H9 (cell line): ENCODE results near the gene SMIM13. TPM values are rescaled to one million over a fixed set of nuclear protein-coding genes. Genes with fewer than 3 reads are reported as not detected.

ENCODE experiments used
- DNase-seq: peaks from one replicate; pipeline ENCODE4 v3.0.0-alpha.2; 2017
- H2AFZ ChIP-seq: one replicate; pipeline ENCODE4 v1.6.1; 2013; ENCODE audit warnings: mild to moderate bottlenecking, low read length, control low read depth, moderate library complexity
- H2AK5ac ChIP-seq: 2 replicates; pipeline ENCODE4 v1.6.1; 2013; ENCODE audit warnings: low read length, control low read depth, mixed read lengths; ENCODE audit not compliant: insufficient read length
- H2BK120ac ChIP-seq: one replicate; pipeline ENCODE4 v1.6.1; 2013; ENCODE audit warnings: low read depth, mild to moderate bottlenecking, low read length, control low read depth, inconsistent platforms; ENCODE audit not compliant: poor library complexity, severe bottlenecking
- H2BK12ac ChIP-seq: 2 replicates; pipeline ENCODE4 v1.6.1; 2013; ENCODE audit warnings: low read length, control low read depth, mixed read lengths, low read depth; ENCODE audit not compliant: insufficient read length
- H2BK15ac ChIP-seq: 2 replicates; pipeline ENCODE4 v1.6.1; 2013; ENCODE audit warnings: low read depth, low read length, control low read depth
- H2BK20ac ChIP-seq: one replicate; pipeline ENCODE4 v1.6.1; 2013; ENCODE audit warnings: low read depth, mild to moderate bottlenecking, low read length, control low read depth, inconsistent platforms; ENCODE audit not compliant: poor library complexity, severe bottlenecking
- H2BK5ac ChIP-seq: 2 replicates; pipeline ENCODE4 v1.6.1; 2013; ENCODE audit warnings: low read length, control low read depth, mixed read lengths; ENCODE audit not compliant: insufficient read length
- H3K14ac ChIP-seq: 2 replicates; pipeline ENCODE4 v1.6.1; 2013; ENCODE audit warnings: low read length, control low read depth; ENCODE audit not compliant: insufficient read depth
- H3K18ac ChIP-seq: 2 replicates; pipeline ENCODE4 v1.6.1; 2013; ENCODE audit warnings: low read depth, mild to moderate bottlenecking, mixed read lengths, low read length, control low read depth; ENCODE audit not compliant: insufficient read length
- H3K23ac ChIP-seq: 2 replicates; pipeline ENCODE4 v1.6.1; 2013; ENCODE audit warnings: low read length, control low read depth, mixed read lengths, low read depth; ENCODE audit not compliant: insufficient read length
- H3K23me2 ChIP-seq: 2 replicates; pipeline ENCODE4 v1.6.1; 2013; ENCODE audit warnings: low read depth, mild to moderate bottlenecking, mixed read lengths, low read length, control low read depth; ENCODE audit not compliant: insufficient read length, poor library complexity, severe bottlenecking
- H3K27ac ChIP-seq: 2 replicates; pipeline ENCODE4 v1.5.1; 2013; ENCODE audit warnings: low read length, control low read depth, mixed read lengths, low read depth; ENCODE audit not compliant: insufficient read length
- H3K27me3 ChIP-seq: 2 replicates; pipeline ENCODE4 v1.6.1; 2013; ENCODE audit warnings: low read length, control low read depth, inconsistent platforms; ENCODE audit not compliant: insufficient read depth
- H3K4ac ChIP-seq: 2 replicates; pipeline ENCODE4 v1.6.1; 2013; ENCODE audit warnings: low read depth, mild to moderate bottlenecking, control low read depth, inconsistent platforms, low read length, moderate library complexity
- H3K4me1 ChIP-seq: 2 replicates; pipeline ENCODE4 v1.6.1; 2013; ENCODE audit warnings: low read length, control low read depth, inconsistent platforms; ENCODE audit not compliant: insufficient read depth
- H3K4me2 ChIP-seq: 2 replicates; pipeline ENCODE4 v1.6.1; 2013; ENCODE audit warnings: low read length, control low read depth, mixed read lengths; ENCODE audit not compliant: insufficient read length, insufficient read depth
- H3K56ac ChIP-seq: 2 replicates; pipeline ENCODE4 v1.6.1; 2013; ENCODE audit warnings: low read depth, mild to moderate bottlenecking, mixed read lengths, low read length, control low read depth; ENCODE audit not compliant: insufficient read length
- H3K79me1 ChIP-seq: 2 replicates; pipeline ENCODE4 v1.6.1; 2013; ENCODE audit warnings: low read depth, mild to moderate bottlenecking, moderate library complexity, low read length, control low read depth, inconsistent platforms; ENCODE audit not compliant: insufficient read depth, poor library complexity, severe bottlenecking
- H3K79me2 ChIP-seq: 2 replicates; pipeline ENCODE4 v1.6.1; 2013; ENCODE audit warnings: low read length, control low read depth, inconsistent platforms; ENCODE audit not compliant: insufficient read depth
- H3K9ac ChIP-seq: 2 replicates; pipeline ENCODE4 v1.6.1; 2013; ENCODE audit warnings: low read length, control low read depth, mixed read lengths; ENCODE audit not compliant: insufficient read length; ENCODE audit errors: extremely low read depth
- H3K9me3 ChIP-seq: one replicate; pipeline ENCODE4 v1.6.1; 2013; ENCODE audit warnings: low read depth, low read length, inconsistent platforms; ENCODE audit not compliant: control insufficient read depth
- H3T11ph ChIP-seq: one replicate; pipeline ENCODE4 v1.6.1; 2013; ENCODE audit warnings: mild to moderate bottlenecking, low read length, control low read depth, inconsistent platforms
- H4K20me1 ChIP-seq: one replicate; pipeline ENCODE4 v1.6.1; 2013; ENCODE audit not compliant: control insufficient read depth, insufficient read length, insufficient read depth
- H4K5ac ChIP-seq: 2 replicates; pipeline ENCODE4 v1.6.1; 2013; ENCODE audit warnings: low read depth, mild to moderate bottlenecking, mixed read lengths, low read length, control low read depth; ENCODE audit not compliant: insufficient read length
- H4K8ac ChIP-seq: replicated peaks from 2 replicates; pipeline ENCODE4 v1.6.1; 2013; ENCODE audit warnings: low read length, control low read depth, mixed read lengths, low read depth; ENCODE audit not compliant: insufficient read length
- H4K91ac ChIP-seq: 2 replicates; pipeline ENCODE4 v1.6.1; 2013; ENCODE audit warnings: low read depth, mild to moderate bottlenecking, moderate library complexity, mixed read lengths, low read length, control low read depth; ENCODE audit not compliant: insufficient read length
- H3K27ac Mint-ChIP-seq, 3 experiments: 2 replicates in 2 of 3; 3 replicates in 1 of 3; pipeline ENCODE4 v1.8.0; 2020 to 2021; ENCODE audit warnings: mixed read lengths in 3 of 3, mild to moderate bottlenecking in 1 of 3, moderate library complexity in 1 of 3
- H3K27me3 Mint-ChIP-seq: 2 replicates; pipeline ENCODE4 v1.8.0; 2021; ENCODE audit warnings: low read depth, mild to moderate bottlenecking, moderate library complexity, mixed read lengths
- H3K36me3 Mint-ChIP-seq, 3 experiments: 2 replicates in 2 of 3; 3 replicates in 1 of 3; pipeline ENCODE4 v1.8.0; 2020 to 2021; ENCODE audit warnings: low read depth in 3 of 3, mixed read lengths in 3 of 3; ENCODE audit not compliant: insufficient read depth in 1 of 3
- H3K4me1 Mint-ChIP-seq, 2 experiments: 2 replicates each; pipeline ENCODE4 v1.8.0; 2020; ENCODE audit warnings: mixed read lengths in 2 of 2
- H3K4me3 Mint-ChIP-seq, 2 experiments: 2 replicates in 1 of 2; 3 replicates in 1 of 2; pipeline ENCODE4 v1.8.0; 2020 to 2021; ENCODE audit warnings: mild to moderate bottlenecking in 2 of 2, mixed read lengths in 2 of 2, moderate library complexity in 1 of 2
- H3K9me3 Mint-ChIP-seq, 2 experiments: 2 replicates in 1 of 2; 3 replicates in 1 of 2; pipeline ENCODE4 v1.8.0; 2020; ENCODE audit warnings: mild to moderate bottlenecking in 2 of 2, mixed read lengths in 2 of 2, moderate library complexity in 1 of 2
- CTCF ChIP-seq: fragments of 200-600 bp; sonication (generic); conservative IDR thresholded peaks from 3 replicates; pipeline ENCODE4 v1.8.0; 2021; ENCODE audit warnings: antibody characterized with exemption, mild to moderate bottlenecking
- WGBS: extraction: QIAGEN DNeasy Blood & Tissue Kit; methylation state at CpG from one replicate; pipeline ENCODE4 v1.1.7; 2013; ENCODE audit warnings: missing lambda C conversion rate, low lambda C conversion rate, mixed read lengths; ENCODE audit not compliant: insufficient read length; ENCODE audit errors: extremely low coverage; 5-methylcytosine and 5-hydroxymethylcytosine counted together
- total RNA-seq: library from RNA; stranded (reverse); gene quantifications from 2 replicates; pipeline ENCODE4 v1.2.1, GENCODE V29; 2021

The SMIM13 gene
- total RNA-seq, 1 experiment from 2014 or later = 10.6 TPM

DNA sequence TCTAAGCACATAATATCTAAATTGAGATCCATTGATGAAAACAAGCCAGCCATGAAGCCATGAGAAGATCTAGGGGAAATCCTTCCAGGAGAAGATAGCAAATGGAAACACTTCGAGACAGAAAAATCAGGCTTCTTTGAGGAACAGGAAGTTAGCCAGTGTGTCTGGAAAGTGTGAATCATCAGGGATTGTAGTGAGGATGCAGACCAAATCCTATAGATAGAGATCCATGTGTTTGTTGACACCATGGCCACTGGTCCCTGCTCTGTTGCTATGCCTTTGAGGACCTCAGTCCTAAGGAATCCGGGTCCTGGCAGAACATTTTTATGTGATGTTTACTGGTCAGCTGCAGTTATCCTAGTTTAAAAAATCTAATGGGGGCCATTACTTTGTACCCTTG is 42.9 kb upstream of the SMIM13 start:
- Histone ChIP-seq H3K4ac (no peak overlapping the region), H2AK5ac (no peak overlapping the region), H3K4me1 (no peaks in the 10 kb centered on the region), H3K18ac (no peak overlapping the region), H2BK12ac (no peak overlapping the region), H3K23ac (no peak overlapping the region), H3K23me2 (no peaks in the 10 kb centered on the region), H3K9me3 (no peaks in the 10 kb centered on the region), H4K20me1 (no peaks in the 10 kb centered on the region), H2AFZ (no peak overlapping the region), H3K79me1 (no peaks in the 10 kb centered on the region), H2BK120ac (no peak overlapping the region), H4K8ac (no peak overlapping the region), H3K14ac (no peak overlapping the region), H2BK15ac (no peak overlapping the region), H4K5ac (no peak overlapping the region), H3T11ph (no peak overlapping the region), H3K27ac (no peak overlapping the region), H3K56ac (no peak overlapping the region), H3K79me2 (no peaks in the 10 kb centered on the region), H3K27me3 (no peaks in the 10 kb centered on the region), H2BK5ac (no peak overlapping the region), H3K9ac (no peak overlapping the region), H3K4me2 (no peak overlapping the region), H4K91ac (no peak overlapping the region), H2BK20ac (no peak overlapping the region)
- peaks cover 17% of the 10 kb centered on the region for H3K27me3 Mint-ChIP-seq
- H3K27ac Mint-ChIP-seq = no peak overlapping the region
- DNase-seq = no peak
- no peaks in the 10 kb centered on the region for H3K9me3 Mint-ChIP-seq
- no peaks in the 10 kb centered on the region for H3K4me1 Mint-ChIP-seq
- H3K4me3 Mint-ChIP-seq = no peak overlapping the region
- no CpG with 5 or more reads among the region's 2 CpGs for WGBS
- no peak for TF ChIP-seq CTCF
- no peaks in the 10 kb centered on the region for H3K36me3 Mint-ChIP-seq
